Osteocyte (in vitro differentiated cells): ENCODE measurements around the gene IGHMBP2. TPM values are rescaled to one million over a fixed set of nuclear protein-coding genes. Genes with fewer than 3 reads are reported as not detected.
"Not testable (repeated sequence)": the region's sequence is repeated elsewhere in the genome, so short reads cannot be mapped to it uniquely, and the experiment has no call there.

ENCODE experiments used
- DNase-seq: peaks from one replicate; pipeline ENCODE4 v3.0.0; 2021; ENCODE audit warnings: mixed read lengths; ENCODE audit not compliant: unreplicated experiment; ENCODE audit errors: extremely low spot score
- H3K27ac Mint-ChIP-seq: one replicate; pipeline ENCODE4 v1.8.0; 2021; ENCODE audit warnings: mild to moderate bottlenecking, mixed read lengths; ENCODE audit not compliant: unreplicated experiment
- H3K27me3 Mint-ChIP-seq: one replicate; pipeline ENCODE4 v1.8.0; 2021; ENCODE audit warnings: mixed read lengths; ENCODE audit not compliant: unreplicated experiment
- H3K36me3 Mint-ChIP-seq: one replicate; pipeline ENCODE4 v1.8.0; 2021; ENCODE audit warnings: mixed read lengths; ENCODE audit not compliant: unreplicated experiment
- H3K4me1 Mint-ChIP-seq: one replicate; pipeline ENCODE4 v1.8.0; 2021; ENCODE audit warnings: mixed read lengths; ENCODE audit not compliant: unreplicated experiment
- H3K4me3 Mint-ChIP-seq: one replicate; pipeline ENCODE4 v1.8.0; 2021; ENCODE audit warnings: mild to moderate bottlenecking, moderate library complexity, mixed read lengths; ENCODE audit not compliant: unreplicated experiment
- H3K9me3 Mint-ChIP-seq: one replicate; pipeline ENCODE4 v1.8.0; 2021; ENCODE audit warnings: mixed read lengths; ENCODE audit not compliant: unreplicated experiment
- total RNA-seq: library from RNA; stranded (reverse); gene quantifications from 2 replicates; pipeline ENCODE4 v1.2.1, GENCODE V29; 2021
- TF ChIP-seq, protein P1 (sequence below): fragments of 200-600 bp; sonication (generic); IDR thresholded peaks from 2 replicates; pipeline ENCODE4 v1.5.0; 2021; ENCODE audit warnings: antibody characterized with exemption, mild to moderate bottlenecking, moderate library complexity

Gene IGHMBP2
- total RNA-seq, 1 donor from 2014 or later, result 30.5 TPM

DNA sequence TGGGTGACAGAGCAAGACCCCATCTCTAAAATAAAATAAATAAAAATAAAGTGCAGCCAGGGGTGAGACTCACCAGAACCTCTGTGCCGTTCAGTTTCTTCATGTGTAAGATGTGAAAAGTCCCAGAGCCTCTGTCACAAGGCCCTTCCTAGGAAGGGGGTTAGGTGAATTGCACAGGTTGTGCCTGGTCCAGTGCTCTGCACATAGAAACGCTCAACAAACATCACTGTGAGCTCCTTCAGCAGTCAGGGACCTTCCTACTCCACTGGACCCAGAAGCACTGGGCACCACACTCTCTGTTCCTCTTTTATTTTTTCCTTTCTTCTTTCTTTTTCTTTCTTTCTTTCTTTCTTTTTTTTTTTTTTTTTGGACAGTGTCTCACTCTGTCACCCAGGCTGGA is 22.4 kb upstream of the IGHMBP2 start:
- DNase-seq, result no peak
- Mint-ChIP-seq H3K4me3 (no peak overlapping the region), H3K4me1 (peaks cover 11% of the 10 kb centered on the region), H3K9me3 (no peaks in the 10 kb centered on the region), H3K27me3 (no peaks in the 10 kb centered on the region), H3K27ac (no peak overlapping the region), H3K36me3 (no peaks in the 10 kb centered on the region)
- TF ChIP-seq, protein P1, sequence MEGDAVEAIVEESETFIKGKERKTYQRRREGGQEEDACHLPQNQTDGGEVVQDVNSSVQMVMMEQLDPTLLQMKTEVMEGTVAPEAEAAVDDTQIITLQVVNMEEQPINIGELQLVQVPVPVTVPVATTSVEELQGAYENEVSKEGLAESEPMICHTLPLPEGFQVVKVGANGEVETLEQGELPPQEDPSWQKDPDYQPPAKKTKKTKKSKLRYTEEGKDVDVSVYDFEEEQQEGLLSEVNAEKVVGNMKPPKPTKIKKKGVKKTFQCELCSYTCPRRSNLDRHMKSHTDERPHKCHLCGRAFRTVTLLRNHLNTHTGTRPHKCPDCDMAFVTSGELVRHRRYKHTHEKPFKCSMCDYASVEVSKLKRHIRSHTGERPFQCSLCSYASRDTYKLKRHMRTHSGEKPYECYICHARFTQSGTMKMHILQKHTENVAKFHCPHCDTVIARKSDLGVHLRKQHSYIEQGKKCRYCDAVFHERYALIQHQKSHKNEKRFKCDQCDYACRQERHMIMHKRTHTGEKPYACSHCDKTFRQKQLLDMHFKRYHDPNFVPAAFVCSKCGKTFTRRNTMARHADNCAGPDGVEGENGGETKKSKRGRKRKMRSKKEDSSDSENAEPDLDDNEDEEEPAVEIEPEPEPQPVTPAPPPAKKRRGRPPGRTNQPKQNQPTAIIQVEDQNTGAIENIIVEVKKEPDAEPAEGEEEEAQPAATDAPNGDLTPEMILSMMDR, result no peak

DNA sequence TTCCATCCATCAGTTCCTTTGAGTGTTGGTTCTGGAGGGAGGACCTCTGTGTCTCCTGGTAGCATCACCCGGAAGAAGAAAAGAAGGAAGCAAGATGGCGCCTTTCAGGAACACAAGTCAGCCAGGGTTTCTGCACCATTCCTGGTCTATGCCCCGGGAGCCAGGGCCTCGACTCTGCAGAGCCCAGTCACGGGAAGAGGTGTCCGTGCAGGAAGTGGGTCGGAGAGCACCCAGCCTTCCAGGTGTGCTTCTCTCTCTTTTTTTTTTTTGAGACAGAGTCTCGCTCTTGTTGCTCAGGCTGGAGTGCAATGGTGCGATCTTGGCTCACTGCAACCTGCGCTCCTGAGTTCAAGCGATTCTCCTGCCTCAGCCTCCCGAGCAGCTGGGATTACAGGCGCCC is 21.3 kb upstream of the IGHMBP2 start:
- H3K27me3 Mint-ChIP-seq, result no peaks in the 10 kb centered on the region
- TF ChIP-seq, protein P1, result no peak
- no peaks in the 10 kb centered on the region for H3K9me3 Mint-ChIP-seq
- H3K4me1 Mint-ChIP-seq, result peaks cover 14% of the 10 kb centered on the region
- H3K4me3 Mint-ChIP-seq, result no peak overlapping the region
- no peaks in the 10 kb centered on the region for H3K36me3 Mint-ChIP-seq
- DNase-seq, result no peak
- H3K27ac Mint-ChIP-seq, result no peak overlapping the region

DNA sequence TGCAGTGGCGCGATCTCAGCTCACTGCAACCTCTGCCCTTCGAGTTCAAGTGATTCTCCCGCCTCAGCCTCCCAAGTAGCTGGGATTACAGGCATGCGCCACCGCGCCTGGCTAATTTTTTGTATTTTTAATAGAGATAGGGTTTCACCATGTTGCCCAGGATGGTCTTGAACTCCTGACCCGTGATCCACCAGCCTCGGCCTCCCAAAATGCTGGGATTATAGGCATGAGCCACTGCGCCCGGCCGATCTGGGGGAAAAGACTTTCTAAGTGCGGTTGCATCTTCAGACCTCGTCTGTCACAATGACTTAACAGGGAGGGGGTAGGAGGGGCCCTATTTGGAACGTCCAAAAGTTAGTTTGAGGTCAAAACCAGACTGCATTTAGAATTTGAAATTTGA is 18.9 kb upstream of the IGHMBP2 start:
- H3K27me3 Mint-ChIP-seq, H3K4me3 Mint-ChIP-seq, H3K27ac Mint-ChIP-seq, H3K9me3 Mint-ChIP-seq, H3K36me3 Mint-ChIP-seq, DNase-seq: not testable (repeated sequence)
- peaks cover 16% of the 10 kb centered on the region for H3K4me1 Mint-ChIP-seq

DNA sequence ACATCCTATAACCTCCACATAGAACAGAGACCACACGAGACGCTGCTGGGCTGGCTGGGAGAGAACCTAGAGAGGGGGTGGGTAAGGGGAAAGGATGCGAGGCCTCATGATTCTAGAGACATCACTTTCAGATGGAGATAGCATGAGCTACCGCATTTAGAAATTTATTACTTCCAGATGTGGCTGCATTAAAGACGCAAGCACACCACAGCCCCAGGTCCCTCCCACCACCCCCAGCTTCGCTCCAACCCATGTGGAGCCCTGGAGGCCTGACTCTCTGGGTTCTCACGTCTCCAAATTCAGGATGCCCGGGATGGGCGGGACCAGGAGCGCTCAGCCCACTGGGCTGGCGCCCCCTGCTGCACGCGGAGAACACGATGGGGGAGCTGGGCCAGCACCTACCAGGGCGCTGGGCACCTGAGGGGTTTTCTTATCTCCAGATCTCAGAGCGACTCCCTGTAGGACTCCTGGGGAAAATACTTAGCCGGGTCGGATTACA is 13.7 kb upstream of the IGHMBP2 start:
- H3K9me3 Mint-ChIP-seq, result no peaks in the 10 kb centered on the region
- peaks cover 16% of the 10 kb centered on the region for H3K36me3 Mint-ChIP-seq
- H3K4me1 Mint-ChIP-seq, result peaks cover 43% of the 10 kb centered on the region
- no peaks in the 10 kb centered on the region for H3K27me3 Mint-ChIP-seq
- DNase-seq, result peak; percentile 97
- H3K4me3 Mint-ChIP-seq, result no peak overlapping the region
- peak overlapping the region; percentile 99 for H3K27ac Mint-ChIP-seq
- TF ChIP-seq, protein P1, result peak; percentile 88

DNA sequence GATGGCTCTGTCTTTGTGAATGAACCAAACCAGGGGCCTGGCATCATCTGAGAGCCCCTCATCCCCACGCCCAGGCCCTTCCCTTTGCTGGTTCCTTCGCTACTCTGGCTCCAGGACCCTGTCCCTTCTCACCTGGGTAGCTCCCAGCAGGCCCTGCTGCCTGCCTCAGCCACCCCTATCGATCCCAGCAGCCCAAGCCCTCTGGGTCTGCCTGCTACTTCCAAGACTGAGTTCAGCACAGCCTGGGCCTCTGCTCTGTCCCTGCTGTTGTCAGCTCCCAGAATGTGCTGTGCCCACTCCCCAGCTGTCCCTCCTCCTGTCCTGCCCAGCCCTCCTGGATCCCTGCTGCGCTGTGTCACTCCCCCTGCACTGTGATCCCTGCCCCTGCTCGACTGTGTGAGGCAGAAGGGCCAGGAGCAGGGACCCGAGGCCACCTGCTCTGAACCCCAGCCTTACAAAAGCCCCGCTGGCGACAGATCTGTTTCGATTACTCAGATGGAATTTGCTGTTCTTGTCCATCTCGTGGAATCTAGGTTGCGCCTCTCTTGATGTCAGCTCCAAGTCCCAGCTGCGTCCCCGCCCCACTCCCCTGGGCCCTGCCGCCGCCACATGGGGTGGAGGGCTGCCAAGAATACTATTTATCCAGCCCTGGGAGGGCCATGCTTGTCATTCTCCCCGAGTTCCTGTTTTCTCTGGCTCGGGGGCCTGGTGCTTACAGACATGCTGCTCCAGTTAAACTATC is 13.0 kb upstream of the IGHMBP2 start:
- Mint-ChIP-seq H3K4me3 (peak overlapping the region; percentile 38), H3K36me3 (peaks cover 16% of the 10 kb centered on the region), H3K4me1 (peaks cover 43% of the 10 kb centered on the region), H3K27ac (peak overlapping the region; percentile 99), H3K9me3 (no peaks in the 10 kb centered on the region), H3K27me3 (no peaks in the 10 kb centered on the region)
- peak; percentile 98 for DNase-seq
- TF ChIP-seq, protein P1, result peak; percentile 10
